ENCODE measurements around the gene BLOC1S1.

BLOC1S1 gene

DNA sequence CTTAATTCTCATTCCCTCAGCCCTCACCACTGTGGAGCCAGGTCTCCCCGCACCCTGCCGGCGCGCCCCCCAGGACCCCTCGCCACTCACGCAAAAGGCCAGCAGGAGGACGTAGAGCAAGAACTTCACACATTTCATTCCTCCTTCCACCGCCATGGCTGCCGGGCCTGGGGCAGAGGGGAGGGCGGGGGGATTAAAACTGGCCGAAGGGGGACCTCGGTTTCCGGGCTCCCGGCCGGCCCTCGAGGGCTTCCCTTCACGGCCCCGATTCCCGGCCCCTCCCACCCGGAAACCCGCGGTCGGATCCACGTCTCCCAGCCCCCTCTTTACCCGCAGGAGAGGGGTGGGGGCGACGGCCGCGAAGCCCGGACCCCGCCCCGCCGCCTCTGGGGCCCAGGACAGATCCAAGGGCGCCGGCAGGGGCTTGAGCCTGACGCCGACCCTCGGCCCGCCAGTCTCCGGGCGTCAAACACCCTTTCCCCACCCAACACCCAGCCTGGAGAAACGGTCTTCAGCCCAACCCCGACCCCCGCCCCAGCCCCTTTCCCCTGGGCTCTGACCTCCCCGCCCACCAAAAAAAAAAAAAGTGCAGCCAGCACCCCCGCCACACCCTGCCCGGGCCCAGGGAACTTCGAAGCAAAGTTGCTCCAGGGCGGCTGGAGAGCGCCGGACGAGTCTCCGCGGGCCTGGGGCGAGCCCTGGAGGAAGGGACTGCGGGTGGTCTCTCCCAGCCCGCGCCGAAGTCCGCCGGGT lies 12.5 kb downstream of the BLOC1S1 start:
- peak; percentile 66 for DNase-seq (ENCODE audit: low read depth)

- DNase-seq (ENCODE audit: low read depth): peak; percentile 95
Observed at GRCh38 chr12:55728939-55729818, 13.3 kb downstream of the BLOC1S1 start, which contains the start of gene CD63. TSS of gene CD63 (minus strand) at chr12:55729009. CDS start at chr12:55728341, 668 bp downstream.

GRCh38 chr12:55729819-55730818 lies 14.3 kb downstream of the BLOC1S1 start:
- peak; percentile 52 for DNase-seq (ENCODE audit: low read depth)

- no peak for DNase-seq (ENCODE audit: low read depth)
Observed at GRCh38 chr12:55732288-55732687, 16.4 kb downstream of the BLOC1S1 start.

GRCh38 chr12:55733021-55733555 lies 17.2 kb downstream of the BLOC1S1 start:
- no peak for DNase-seq (ENCODE audit: low read depth)

DNA sequence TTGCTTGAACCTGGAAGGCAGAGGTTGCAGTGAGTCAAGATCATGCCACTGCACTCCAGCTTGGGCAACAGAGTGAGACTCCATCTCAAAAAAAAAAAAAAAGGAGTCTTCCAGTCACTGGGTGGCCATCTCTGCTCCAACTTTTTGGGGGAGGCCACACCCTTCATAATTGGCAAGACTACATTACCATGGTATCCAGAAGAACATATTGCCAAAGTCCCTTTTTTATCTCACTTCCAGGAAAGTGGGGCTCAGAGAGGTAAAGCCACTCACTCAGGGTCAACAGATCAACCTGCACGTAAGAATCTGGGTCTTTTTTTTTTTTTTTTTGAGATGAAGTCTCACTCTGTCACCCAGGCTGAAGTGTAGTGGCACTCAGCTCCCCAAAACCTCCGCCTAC lies 18.0 kb downstream of the BLOC1S1 start:
- DNase-seq (ENCODE audit: low read depth): peak; percentile 2

- DNase-seq (ENCODE audit: low read depth): no peak
Observed at GRCh38 chr12:55734595-55734994, 18.7 kb downstream of the BLOC1S1 start.

DNA sequence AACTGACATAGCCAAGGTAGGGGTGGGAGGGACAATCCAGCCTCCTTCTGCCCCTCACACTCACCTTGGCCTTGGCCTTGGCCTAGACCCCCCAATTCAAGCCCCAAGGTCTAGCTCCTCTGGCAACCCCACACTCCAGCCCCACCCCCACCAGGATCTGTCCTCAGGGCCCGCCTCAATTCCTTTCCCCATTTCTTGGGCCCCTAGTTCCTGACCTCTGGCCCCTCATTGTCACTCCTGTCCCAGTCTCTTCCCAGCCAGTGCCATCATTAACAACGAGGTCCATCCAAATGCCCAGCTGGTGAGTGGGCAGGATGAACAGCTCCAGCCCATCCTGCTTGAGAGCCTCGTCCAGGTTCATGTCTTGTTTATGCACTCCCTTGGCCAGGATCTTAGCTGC lies 20.2 kb downstream of the BLOC1S1 start:
- no peak for DNase-seq (ENCODE audit: low read depth)

DNA sequence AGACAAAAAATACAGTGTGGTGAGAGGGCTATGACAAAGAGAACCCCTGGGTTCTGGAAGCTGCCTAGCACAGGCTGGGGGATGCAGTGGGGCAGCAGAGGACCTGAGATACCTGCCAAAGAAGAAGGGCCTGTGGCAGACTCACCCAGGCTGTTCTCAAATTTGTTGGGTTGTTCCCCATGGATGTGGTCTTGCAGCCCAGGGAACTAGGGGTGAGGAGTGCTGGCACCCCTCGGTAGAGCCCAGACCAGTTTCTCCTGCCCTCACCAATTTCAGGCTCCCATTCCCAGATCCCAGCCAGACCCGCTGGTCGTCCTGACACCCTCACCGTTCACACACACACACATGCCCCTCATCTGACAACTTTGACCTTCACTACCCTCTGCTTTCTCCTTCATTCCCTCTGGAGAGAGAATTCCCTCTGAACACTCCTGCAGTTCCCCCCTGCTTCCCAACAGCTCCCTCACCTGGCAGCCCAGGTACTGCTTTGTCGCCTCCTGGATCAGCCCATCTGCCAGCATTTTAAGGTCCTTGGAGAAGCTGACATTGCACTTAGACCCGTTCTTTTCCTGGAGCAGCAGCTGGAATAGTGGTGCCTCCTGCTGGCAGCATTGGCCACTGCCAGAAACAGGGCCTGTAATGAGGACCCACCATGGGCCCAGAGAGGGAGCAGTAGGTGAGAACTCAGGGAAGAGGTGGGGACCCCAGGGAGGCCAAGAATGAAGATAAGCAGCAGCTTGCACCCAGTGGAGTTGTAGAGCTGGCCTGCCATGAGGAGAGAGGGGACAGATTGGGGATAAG lies 21.1 kb downstream of the BLOC1S1 start:
- DNase-seq (ENCODE audit: low read depth): peak; percentile 65

DNA sequence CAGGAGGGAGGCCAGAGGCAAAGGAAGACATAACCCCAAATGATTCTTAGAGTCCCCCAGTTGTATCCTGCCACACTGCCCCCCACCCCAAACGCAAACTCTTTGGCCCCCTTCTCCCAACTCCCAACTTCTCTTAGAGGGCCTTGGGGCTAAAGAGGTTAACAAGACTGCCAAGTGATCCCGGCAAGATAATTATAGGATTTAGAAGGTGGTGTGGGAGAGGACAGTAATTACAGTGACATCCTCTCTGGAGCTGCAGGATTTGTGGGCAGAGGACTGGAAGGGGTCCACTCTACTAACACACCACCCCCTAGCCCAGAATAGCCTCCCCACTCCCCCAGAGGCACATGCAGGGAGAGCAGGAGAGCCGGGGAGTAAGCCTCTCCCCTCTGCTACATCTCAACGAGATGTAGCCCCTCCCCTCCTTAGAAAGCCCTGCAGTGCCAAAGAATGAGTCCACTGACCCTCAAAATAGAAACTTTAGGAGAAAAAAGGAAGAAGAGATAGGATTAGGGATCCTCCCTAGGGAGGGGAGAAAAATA lies 21.8 kb downstream of the BLOC1S1 start:
- DNase-seq (ENCODE audit: low read depth): no peak

DNA sequence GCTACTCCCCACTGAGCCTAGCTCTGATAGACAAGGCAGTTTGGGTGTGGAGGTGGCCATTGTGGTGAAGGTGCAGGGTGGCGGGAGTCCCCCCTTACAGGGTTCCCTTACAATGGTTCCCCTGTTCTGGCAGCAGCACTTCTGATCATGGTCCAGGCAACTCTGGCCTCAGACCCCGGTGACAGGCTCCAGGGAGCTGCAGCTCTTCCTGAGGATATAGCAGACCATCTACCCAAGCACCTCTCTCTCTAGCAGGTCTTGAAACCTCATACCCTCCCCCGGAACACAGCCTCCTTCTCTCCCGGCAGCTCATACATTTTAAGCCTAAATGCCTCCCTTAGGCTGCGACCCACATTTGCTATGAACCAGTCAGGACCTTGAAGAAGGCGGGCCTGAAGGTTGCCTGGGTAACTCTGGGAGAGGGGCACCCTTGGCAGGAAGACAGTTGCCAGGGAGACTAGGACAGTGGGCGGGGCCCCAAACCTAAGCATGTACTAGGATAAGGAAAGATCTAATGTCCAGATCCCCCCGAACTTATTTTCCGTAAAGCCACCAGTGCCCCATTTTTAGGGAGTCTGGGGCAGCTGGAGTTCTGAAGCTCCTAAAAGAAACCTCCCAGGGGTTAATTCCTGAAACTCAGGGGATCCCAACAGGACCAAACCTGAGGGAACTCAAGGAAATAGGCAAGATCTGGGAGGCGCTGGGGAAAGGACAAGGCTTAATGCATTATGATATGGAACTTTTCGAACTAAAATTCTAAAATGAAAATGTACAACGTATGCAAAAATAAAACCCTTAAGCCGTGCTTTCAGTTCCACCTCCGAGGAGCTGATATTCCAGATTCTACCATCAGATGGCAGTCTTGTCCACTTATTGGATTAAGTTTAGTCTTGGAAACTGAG lies 22.5 kb downstream of the BLOC1S1 start:
- peak; percentile 85 for DNase-seq (ENCODE audit: low read depth)

GRCh38 chr12:55739025-55739378 lies 23.2 kb downstream of the BLOC1S1 start:
- DNase-seq (ENCODE audit: low read depth): no peak

DNA sequence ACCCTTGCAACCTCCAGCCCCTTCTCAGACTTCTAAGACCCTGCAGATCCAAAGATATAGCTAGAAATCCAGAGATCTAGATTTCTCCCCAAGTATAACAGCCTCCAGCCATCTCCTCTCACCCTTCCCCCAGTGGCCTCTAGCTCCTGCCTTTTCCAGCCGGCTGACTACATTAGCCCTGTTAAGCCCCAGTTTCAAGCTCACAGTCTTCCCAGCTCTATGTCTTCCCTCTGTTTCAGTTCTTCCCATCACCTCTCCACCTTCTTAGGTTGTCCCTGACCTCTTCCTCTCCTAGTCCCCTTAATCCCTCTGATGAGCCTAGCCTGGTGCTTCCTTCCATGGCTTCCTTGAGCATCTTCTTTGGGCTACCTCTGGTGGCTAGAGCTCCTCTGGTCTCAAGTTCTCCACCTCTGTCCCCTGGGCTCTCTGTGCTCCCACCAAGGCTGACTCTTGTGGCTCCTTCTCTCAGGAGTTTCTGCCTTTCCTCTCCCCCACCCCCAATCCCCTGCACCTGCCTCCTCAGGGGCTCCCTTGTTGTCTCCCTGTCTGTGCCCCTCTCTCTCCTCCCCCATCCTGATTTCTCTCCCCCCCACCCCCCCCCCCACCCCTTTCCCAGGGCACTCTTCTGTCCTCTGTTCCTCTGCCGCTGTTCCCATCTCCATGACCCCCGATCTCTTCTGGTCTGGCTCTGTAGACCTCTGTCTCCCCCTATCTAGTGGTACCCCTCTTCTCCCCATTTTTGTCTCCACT lies 26.3 kb downstream of the BLOC1S1 start:
- DNase-seq (ENCODE audit: low read depth): no peak

GRCh38 chr12:55742719-55743405 lies 27.0 kb downstream of the BLOC1S1 start, which contains the start of gene GDF11:
TSS of gene GDF11 (plus strand) at chr12:55743122. CDS start at chr12:55743317, 195 bp downstream.
- DNase-seq (ENCODE audit: low read depth): peak; percentile 73

DNA sequence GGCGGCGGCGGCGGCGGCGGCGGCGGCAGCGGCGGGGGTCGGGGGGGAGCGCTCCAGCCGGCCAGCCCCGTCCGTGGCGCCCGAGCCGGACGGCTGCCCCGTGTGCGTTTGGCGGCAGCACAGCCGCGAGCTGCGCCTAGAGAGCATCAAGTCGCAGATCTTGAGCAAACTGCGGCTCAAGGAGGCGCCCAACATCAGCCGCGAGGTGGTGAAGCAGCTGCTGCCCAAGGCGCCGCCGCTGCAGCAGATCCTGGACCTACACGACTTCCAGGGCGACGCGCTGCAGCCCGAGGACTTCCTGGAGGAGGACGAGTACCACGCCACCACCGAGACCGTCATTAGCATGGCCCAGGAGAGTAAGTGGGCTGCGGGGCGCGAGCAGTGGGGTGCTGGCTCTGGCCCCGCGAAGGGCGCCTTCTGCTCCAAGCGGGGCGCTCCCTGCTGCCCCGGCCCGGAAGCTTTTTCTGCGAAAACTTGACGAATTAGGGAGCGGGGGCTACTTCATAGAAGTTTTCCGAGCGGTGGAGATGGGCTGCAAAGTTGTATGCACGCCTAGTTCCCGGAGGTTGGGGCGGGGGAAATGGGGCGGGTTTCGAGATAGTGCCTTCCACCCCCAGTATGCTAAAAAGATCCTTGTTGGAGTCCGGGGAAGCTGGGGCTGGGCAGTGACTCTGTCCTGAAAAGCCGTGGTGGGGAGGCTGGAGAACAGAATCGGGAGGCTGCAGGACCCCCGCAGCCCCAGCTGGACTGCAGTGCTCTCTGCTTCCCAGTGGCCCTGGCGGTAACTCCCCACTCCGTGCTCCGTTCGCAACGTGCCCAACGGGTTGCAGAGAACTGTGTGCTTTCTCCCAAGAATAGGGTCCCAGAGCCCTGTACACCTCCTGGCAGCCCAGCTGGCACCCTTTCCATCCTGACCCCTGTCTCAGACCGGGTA lies 27.8 kb downstream of the BLOC1S1 start:
- DNase-seq (ENCODE audit: low read depth): peak; percentile 72

- DNase-seq (ENCODE audit: low read depth): no peak
Observed at GRCh38 chr12:55744340-55745030, 28.6 kb downstream of the BLOC1S1 start.
